Endothelial cell of umbilical vein (primary cell): Measurements from ENCODE around the gene OLFM1. TPM values are rescaled to one million over a fixed set of nuclear protein-coding genes. Genes with fewer than 3 reads are reported as not detected.

Source experiments
- BruUV-seq: library from RNA; stranded (reverse); fragments of 400-500 nt; replicated peaks from 2 replicates; lab custom pipeline; 2021; lab: Mats Ljungman, UMichigan
- CTCF ChIA-PET: fragments of 300-600, 350-600 bp; sonication (Branson Sonifier 250); formaldehyde crosslinking; loops from one replicate; lab custom pipeline; 2021; ENCODE audit warnings: antibody characterized with exemption, inconsistent platforms; lab: Charles Lee
- POLR2A ChIA-PET: fragments of 300-600, 350-600 bp; sonication (Branson Sonifier 250); formaldehyde crosslinking; loops from one replicate; lab custom pipeline; 2021; ENCODE audit warnings: antibody characterized with exemption, inconsistent platforms; lab: Charles Lee
- DNase-seq: peaks from one replicate; pipeline ENCODE4 v3.0.0-alpha.2; 2011; ENCODE audit warnings: low read depth, low spot score
- FAIRE-seq: peaks from 2 replicates; lab custom pipeline; 2011; peaks lifted over from hg19 to GRCh38; lab: Jason Lieb, UNC
- H2AFZ ChIP-seq: 2 replicates; pipeline ENCODE4 v1.6.0; 2012; ENCODE audit warnings: low read depth, low read length, control low read depth, inconsistent platforms
- H3K27ac ChIP-seq: 2 replicates; pipeline ENCODE4 v1.5.1; 2011; ENCODE audit warnings: low read depth, mild to moderate bottlenecking, control low read depth, low read length, moderate library complexity; ENCODE audit not compliant: insufficient read depth
- H3K27me3 ChIP-seq, 2 experiments: 2 replicates each; pipeline versions ENCODE4 v1.6.0 to v1.6.1; 2011; ENCODE audit warnings: low read length in 2 of 2, mixed read lengths in 1 of 2; ENCODE audit not compliant: control insufficient read depth in 2 of 2, insufficient read depth in 2 of 2
- H3K36me3 ChIP-seq, 2 experiments: 2 replicates in 1 of 2; 3 replicates in 1 of 2; pipeline ENCODE4 v1.5.1; 2011; ENCODE audit warnings: low read length in 2 of 2, mild to moderate bottlenecking in 1 of 2, moderate library complexity in 1 of 2; ENCODE audit not compliant: control insufficient read depth in 2 of 2, insufficient read depth in 2 of 2; ENCODE audit errors: extremely low read depth in 1 of 2
- H3K4me1 ChIP-seq: 3 replicates; pipeline ENCODE4 v1.5.1; 2011; ENCODE audit warnings: mild to moderate bottlenecking, low read length; ENCODE audit not compliant: control insufficient read depth, insufficient read depth; ENCODE audit errors: extremely low read depth
- H3K4me2 ChIP-seq: 2 replicates; pipeline ENCODE4 v1.6.1; 2011; ENCODE audit warnings: low read length, control low read depth, mixed read lengths; ENCODE audit not compliant: insufficient read depth
- H3K4me3 ChIP-seq, 3 experiments: fragments of 200-600 bp in 1 of 3; sonication (generic), shearing (Covaris generic) in 1 of 3; replicated peaks in 1 of 3; 2 replicates each; pipeline ENCODE4 v1.5.1; 2011 to 2016; ENCODE audit warnings: control low read depth in 3 of 3, low read length in 3 of 3, mild to moderate bottlenecking in 2 of 3, inconsistent platforms in 1 of 3, low read depth in 1 of 3, moderate library complexity in 1 of 3; ENCODE audit not compliant: insufficient read depth in 1 of 3
- H3K79me2 ChIP-seq: 2 replicates; pipeline ENCODE4 v1.6.0; 2012; ENCODE audit warnings: low read length, inconsistent platforms; ENCODE audit not compliant: control insufficient read depth, insufficient read depth
- H3K9ac ChIP-seq: replicated peaks from 2 replicates; pipeline ENCODE3; 2011; ENCODE audit warnings: low read length, control low read depth; ENCODE audit not compliant: insufficient read depth; ENCODE audit errors: extremely low read depth
- H3K9me1 ChIP-seq: replicated peaks from 3 replicates; pipeline ENCODE4 v1.6.0; 2011; ENCODE audit warnings: mild to moderate bottlenecking, low read length; ENCODE audit not compliant: control insufficient read depth, insufficient read depth; ENCODE audit errors: extremely low read depth
- H3K9me3 ChIP-seq: replicated peaks from 2 replicates; pipeline ENCODE4 v1.5.1; 2012; ENCODE audit warnings: low read length, inconsistent platforms; ENCODE audit not compliant: control insufficient read depth, insufficient read depth
- H4K20me1 ChIP-seq: replicated peaks from 2 replicates; pipeline ENCODE3; 2011; ENCODE audit warnings: mild to moderate bottlenecking, low read length; ENCODE audit not compliant: control insufficient read depth, insufficient read depth; ENCODE audit errors: extremely low read depth
- EZH2 ChIP-seq: IDR thresholded peaks from 2 replicates; pipeline ENCODE4 v1.6.1; 2012; ENCODE audit warnings: borderline replicate concordance, low read depth, mild to moderate bottlenecking, moderate library complexity, low read length, inconsistent platforms; ENCODE audit not compliant: severe bottlenecking
- FOS ChIP-seq: IDR thresholded peaks from 2 replicates; pipeline ENCODE4 v1.6.1; 2011; ENCODE audit warnings: mild to moderate bottlenecking, low read length, moderate library complexity, borderline replicate concordance; ENCODE audit not compliant: insufficient read depth
- GATA2 ChIP-seq: IDR thresholded peaks from 2 replicates; pipeline ENCODE4 v1.7.0; 2011; ENCODE audit warnings: low read depth, mild to moderate bottlenecking, moderate library complexity, mixed read lengths, low read length; ENCODE audit not compliant: insufficient read length, insufficient read depth
- JUN ChIP-seq: IDR thresholded peaks from 2 replicates; pipeline ENCODE4 v1.6.1; 2011; ENCODE audit warnings: borderline replicate concordance, low read depth; ENCODE audit not compliant: insufficient read length, insufficient read depth
- MYC ChIP-seq: IDR thresholded peaks from one replicate; pipeline ENCODE4 v1.6.1; 2011; ENCODE audit warnings: mild to moderate bottlenecking, low read depth, low read length
- POLR2A ChIP-seq: IDR thresholded peaks from 2 replicates; pipeline ENCODE4 v1.6.1; 2012; ENCODE audit warnings: low read depth, mild to moderate bottlenecking, control low read depth, low read length
- POLR2AphosphoS5 ChIP-seq: IDR thresholded peaks from 2 replicates; pipeline ENCODE4 v1.6.1; 2012; ENCODE audit warnings: low read depth, mild to moderate bottlenecking, control low read depth, low read length, moderate library complexity; ENCODE audit not compliant: insufficient read depth
- dilution Hi-C: fragments of 300-500 bp; cut with MboI; formaldehyde crosslinking; loops from one replicate; pipeline ENCODE4 v1.15.0; 2019; ENCODE audit warnings: low sequenced_read_pairs; ENCODE audit not compliant: extremely low pct_ligation_motif_present
- intact Hi-C: fragments of 100-400 bp; cut with micrococcal nuclease; formaldehyde crosslinking; loops from one replicate; pipeline ENCODE4 v1.10.0; 2022
- polyA plus RNA-seq, 4 experiments: library from polyadenylated mRNA; depleted of rRNA in 3 of 4; stranded (reverse) in 3 of 4; unstranded in 1 of 4; fragments of >200 nt; gene quantifications; 2 replicates each; pipeline versions ENCODE4 v1.2.1 to v1.2.3, GENCODE V29; 2011 to 2012; ENCODE audit warnings: missing spikeins in 1 of 4
- total RNA-seq: library from RNA; stranded (reverse); gene quantifications from 2 replicates; pipeline ENCODE4 v1.2.3, GENCODE V29; 2021
- TF ChIP-seq, protein P1 (sequence below): IDR thresholded peaks from 2 replicates; pipeline ENCODE4 v1.6.1; 2011; ENCODE audit not compliant: insufficient read depth, insufficient read length
- TF ChIP-seq, protein P2 (sequence below), 2 donors: IDR thresholded peaks; 1 replicate in 1 of 2; 2 replicates in 1 of 2; pipeline ENCODE4 v1.5.1; 2011; ENCODE audit warnings: low read length in 2 of 2, mild to moderate bottlenecking in 2 of 2, moderate library complexity in 2 of 2, control low read depth in 1 of 2, inconsistent platforms in 1 of 2, low read depth in 1 of 2; ENCODE audit not compliant: insufficient read depth in 1 of 2; ENCODE audit errors: extremely low read depth in 1 of 2

The OLFM1 gene
- total and polyA plus RNA-seq, 2 donors (not counting 3 experiments of a cell fraction or from before 2014, with no cell fraction given) = 0.07 to 0.95 TPM

DNA sequence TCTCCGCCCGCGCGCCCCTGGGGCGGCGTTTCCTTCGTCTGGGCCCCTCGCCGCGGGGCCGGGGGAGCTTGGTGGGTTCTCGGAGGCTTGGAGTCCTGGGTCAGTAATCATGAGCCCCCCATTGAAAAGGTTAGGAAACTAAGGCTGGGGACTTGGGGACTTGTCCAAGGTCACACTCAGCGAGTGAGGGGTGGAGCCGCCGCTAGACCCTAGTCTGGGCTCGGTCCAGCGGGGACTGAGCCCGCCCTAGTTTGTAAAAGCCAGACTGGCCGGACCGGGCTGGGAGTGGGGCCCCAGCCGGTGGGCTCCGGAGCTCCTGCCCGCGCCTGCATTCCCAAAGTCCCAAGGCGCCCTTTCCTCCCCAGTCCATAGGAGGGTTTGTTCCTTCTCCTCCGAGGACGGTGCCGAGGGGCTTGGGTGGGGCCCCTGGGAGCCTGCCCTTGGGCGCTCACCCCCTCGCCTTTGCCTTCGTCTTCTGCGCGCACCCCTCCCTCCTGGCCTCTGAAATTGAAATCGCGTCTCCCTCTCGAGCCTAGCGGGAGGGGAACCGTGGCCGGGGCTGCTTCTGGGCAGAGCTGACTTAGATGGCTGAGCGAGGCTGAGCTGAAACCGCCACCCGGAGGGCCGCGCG is 995 bp downstream of the OLFM1 start:
- FAIRE-seq (no peak), DNase-seq (no peak)
- no peaks in the 10 kb centered on the region for H3K9me1 ChIP-seq
- POLR2A ChIA-PET = no interaction called here
- CTCF ChIA-PET = interaction anchor here (4.4 kb wide), 1 partner anchor 323 kb away, joined by 39 read pairs; no protein-coding TSS in a partner anchor
- no peak overlapping the region for H3K4me3 ChIP-seq
- no TSS peak for BruUV-seq
- intact Hi-C loops = loop anchor here (10.0 kb wide), 1 partner anchor 314 kb away; no protein-coding TSS in a partner anchor
- peaks cover 15% of the 10 kb centered on the region in 2 experiments for H3K27me3 ChIP-seq
- no peak overlapping the region for H3K4me2 ChIP-seq
- H3K9ac ChIP-seq = no peak overlapping the region
- no peaks in the 10 kb centered on the region for H3K36me3 ChIP-seq
- TF ChIP-seq MYC (no peak), JUN (no peak), FOS (no peak), POLR2A (no peak), POLR2AphosphoS5 (no peak), EZH2 (peak; percentile 58)
- H3K4me1 ChIP-seq = no peaks in the 10 kb centered on the region
- no peak overlapping the region for H2AFZ ChIP-seq
- H3K79me2 ChIP-seq = no peaks in the 10 kb centered on the region
- dilution Hi-C loops = no loop called here
- no peaks in the 10 kb centered on the region for H4K20me1 ChIP-seq
- H3K27ac ChIP-seq = no peak overlapping the region
- no peaks in the 10 kb centered on the region for H3K9me3 ChIP-seq

DNA sequence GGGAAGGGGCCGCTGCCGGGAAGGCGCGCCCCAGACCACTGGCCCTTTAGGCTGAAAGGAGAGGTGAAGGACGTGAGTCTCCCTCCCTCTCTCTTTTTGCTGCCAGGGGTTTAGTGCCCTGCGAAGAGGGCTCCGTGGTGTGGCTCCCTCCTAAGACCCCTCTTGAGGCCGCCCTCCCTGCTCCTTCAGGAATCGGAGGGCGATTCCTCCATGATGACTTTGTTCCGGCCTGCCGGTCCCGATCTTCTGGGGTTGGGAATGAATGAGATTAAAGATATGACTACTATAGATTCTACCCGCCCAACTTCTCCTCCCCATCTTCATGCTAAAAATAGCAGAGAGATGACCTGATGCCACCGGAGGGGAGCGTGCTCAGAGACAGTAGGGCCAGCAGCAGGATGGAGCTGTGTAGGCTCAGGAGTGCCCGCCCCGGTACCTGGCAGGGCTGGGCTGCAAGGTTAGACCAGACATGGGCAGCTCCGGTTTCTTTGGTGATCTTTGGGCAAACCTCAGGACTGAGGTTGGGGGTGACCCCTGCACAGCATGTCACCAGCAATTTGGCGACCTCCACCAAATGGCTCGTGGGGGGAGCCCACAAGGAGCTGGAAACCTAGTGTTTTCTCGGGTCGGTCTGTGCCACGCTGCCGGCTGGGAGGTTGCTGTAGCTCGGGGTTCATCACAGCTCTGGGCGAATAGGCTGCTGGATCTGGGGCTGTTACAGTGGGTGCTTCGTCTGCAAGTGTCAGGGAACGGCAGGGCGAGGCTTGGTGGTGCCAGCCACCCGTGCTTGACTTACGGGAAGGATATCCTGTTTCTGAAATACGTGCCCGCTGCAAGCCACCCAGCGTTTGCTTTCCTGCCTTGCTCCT is 1.7 kb downstream of the OLFM1 start:
- no peaks in the 10 kb centered on the region for H3K9me3 ChIP-seq
- peaks cover 15% of the 10 kb centered on the region in 2 experiments for H3K27me3 ChIP-seq
- BruUV-seq = no TSS peak
- FAIRE-seq = no peak
- H3K4me1 ChIP-seq = no peaks in the 10 kb centered on the region
- DNase-seq = no peak
- H3K4me2 ChIP-seq = no peak overlapping the region
- no peaks in the 10 kb centered on the region for H3K36me3 ChIP-seq
- H3K9ac ChIP-seq = no peak overlapping the region
- intact Hi-C loops (loop anchor here (10.0 kb wide), 1 partner anchor 314 kb away; no protein-coding TSS in a partner anchor), dilution Hi-C loops (no loop called here)
- TF ChIP-seq EZH2 (no peak), FOS (no peak), MYC (no peak), JUN (no peak), POLR2A (no peak), GATA2 (no peak), POLR2AphosphoS5 (no peak)
- TF ChIP-seq, protein P1, sequence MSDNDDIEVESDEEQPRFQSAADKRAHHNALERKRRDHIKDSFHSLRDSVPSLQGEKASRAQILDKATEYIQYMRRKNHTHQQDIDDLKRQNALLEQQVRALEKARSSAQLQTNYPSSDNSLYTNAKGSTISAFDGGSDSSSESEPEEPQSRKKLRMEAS = no peak
- TF ChIP-seq, protein P2, sequence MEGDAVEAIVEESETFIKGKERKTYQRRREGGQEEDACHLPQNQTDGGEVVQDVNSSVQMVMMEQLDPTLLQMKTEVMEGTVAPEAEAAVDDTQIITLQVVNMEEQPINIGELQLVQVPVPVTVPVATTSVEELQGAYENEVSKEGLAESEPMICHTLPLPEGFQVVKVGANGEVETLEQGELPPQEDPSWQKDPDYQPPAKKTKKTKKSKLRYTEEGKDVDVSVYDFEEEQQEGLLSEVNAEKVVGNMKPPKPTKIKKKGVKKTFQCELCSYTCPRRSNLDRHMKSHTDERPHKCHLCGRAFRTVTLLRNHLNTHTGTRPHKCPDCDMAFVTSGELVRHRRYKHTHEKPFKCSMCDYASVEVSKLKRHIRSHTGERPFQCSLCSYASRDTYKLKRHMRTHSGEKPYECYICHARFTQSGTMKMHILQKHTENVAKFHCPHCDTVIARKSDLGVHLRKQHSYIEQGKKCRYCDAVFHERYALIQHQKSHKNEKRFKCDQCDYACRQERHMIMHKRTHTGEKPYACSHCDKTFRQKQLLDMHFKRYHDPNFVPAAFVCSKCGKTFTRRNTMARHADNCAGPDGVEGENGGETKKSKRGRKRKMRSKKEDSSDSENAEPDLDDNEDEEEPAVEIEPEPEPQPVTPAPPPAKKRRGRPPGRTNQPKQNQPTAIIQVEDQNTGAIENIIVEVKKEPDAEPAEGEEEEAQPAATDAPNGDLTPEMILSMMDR (IDR thresholded peaks at IDR 0.05; ENCODE audit: extremely low read depth in 1 of 2, insufficient read depth in 1 of 2, low read depth in 1 of 2, low read length in 2 of 2) = no peak
- ChIA-PET POLR2A (no interaction called here), CTCF (interaction anchor here (4.4 kb wide), 1 partner anchor 323 kb away, joined by 39 read pairs; no protein-coding TSS in a partner anchor)
- no peaks in the 10 kb centered on the region for H3K79me2 ChIP-seq
- no peaks in the 10 kb centered on the region for H3K9me1 ChIP-seq
- H3K4me3 ChIP-seq = no peak overlapping the region
- no peak overlapping the region for H3K27ac ChIP-seq
- no peak overlapping the region for H2AFZ ChIP-seq
- no peaks in the 10 kb centered on the region for H4K20me1 ChIP-seq
